ENCODE measurements around the gene SNHG17. TPM values are rescaled to one million over a fixed set of nuclear protein-coding genes. Genes with fewer than 3 reads are reported as not detected.
A peak's percentile ranks its signal among the peaks of the same experiment; 100 is the strongest.

SNHG17 gene
- total RNA-seq, 1 experiment from 2014 or later: 41.5 TPM

GRCh38 chr20:38454556-38455473 lies 19.7 kb upstream of the SNHG17 start:
- Histone ChIP-seq H3K9me2 (ENCODE audit: insufficient read depth) (no peaks in the 10 kb centered on the region), H3K4me3 (no peak overlapping the region), H3F3A (ENCODE audit: insufficient read depth, low read depth) (peaks cover 11% of the 10 kb centered on the region), H4K20me1 (ENCODE audit: insufficient read depth) (no peaks in the 10 kb centered on the region), H3K27me3 (ENCODE audit: insufficient read depth, low read depth) (no peaks in the 10 kb centered on the region), H3K4me1 (replicated peaks; ENCODE audit: insufficient read depth) (peaks cover 5% of the 10 kb centered on the region), H3K4me2 (no peak overlapping the region), H3K27ac (no peak overlapping the region), H2AFZ (no peak overlapping the region), H3K36me3 (ENCODE audit: low read depth) (no peaks in the 10 kb centered on the region), H3K79me2 (ENCODE audit: low read depth) (no peaks in the 10 kb centered on the region), H3K9me3 (ENCODE audit: insufficient read depth, low read depth) (no peaks in the 10 kb centered on the region)
- intact Hi-C loops (cut with micrococcal nuclease; ENCODE audit: unreplicated experiment): no loop called here
- BruUV-seq (replicated peaks): no TSS peak
- DNase-seq: no peak
- ChIA-PET CTCF (interaction anchor here (0.9 kb wide), 1 partner anchor 20 kb away, joined by 3 read pairs; the partner anchor contains the start of gene SNHG17), POLR2A (ENCODE audit: unreplicated experiment) (interaction anchor here (0.7 kb wide), 1 partner anchor 19 kb away, joined by 4 read pairs; the partner anchor contains the start of gene SNHG17)
- TF ChIP-seq CTCF (conservative IDR thresholded peaks at IDR 0.05) (no peak), EZH2 (IDR thresholded peaks at IDR 0.05; ENCODE audit: low read depth) (no peak)

GRCh38 chr20:38453941-38454340 lies 18.8 kb upstream of the SNHG17 start:
- Histone ChIP-seq H3K9me3 (ENCODE audit: insufficient read depth, low read depth) (no peaks in the 10 kb centered on the region), H3K4me1 (replicated peaks; ENCODE audit: insufficient read depth) (no peaks in the 10 kb centered on the region), H3K27ac (no peak overlapping the region), H3K36me3 (ENCODE audit: low read depth) (no peaks in the 10 kb centered on the region; the same call in 1 of the 2 replicates), H3K9me2 (ENCODE audit: insufficient read depth) (no peaks in the 10 kb centered on the region), H3K4me3 (no peak overlapping the region), H3K79me2 (ENCODE audit: low read depth) (no peaks in the 10 kb centered on the region), H3K4me2 (no peak overlapping the region), H4K20me1 (ENCODE audit: insufficient read depth) (no peaks in the 10 kb centered on the region), H3F3A (ENCODE audit: insufficient read depth, low read depth) (peaks cover 8% of the 10 kb centered on the region), H2AFZ (no peak overlapping the region), H3K27me3 (ENCODE audit: insufficient read depth, low read depth) (no peaks in the 10 kb centered on the region)
- TF ChIP-seq CTCF (conservative IDR thresholded peaks at IDR 0.05) (no peak), EZH2 (IDR thresholded peaks at IDR 0.05; ENCODE audit: low read depth) (no peak)
- ChIA-PET POLR2A (ENCODE audit: unreplicated experiment) (interaction anchor here (0.7 kb wide), 1 partner anchor 19 kb away, joined by 4 read pairs; the partner anchor contains the start of gene SNHG17), CTCF (interaction anchor here (0.9 kb wide), 1 partner anchor 19 kb away, joined by 3 read pairs; the partner anchor contains the start of gene SNHG17)
- no peak for DNase-seq
- intact Hi-C loops (cut with micrococcal nuclease; ENCODE audit: unreplicated experiment): no loop called here
- BruUV-seq (replicated peaks): no TSS peak

GRCh38 chr20:38452880-38453624 lies 17.9 kb upstream of the SNHG17 start:
- Histone ChIP-seq H3K27me3 (ENCODE audit: insufficient read depth, low read depth) (no peaks in the 10 kb centered on the region), H4K20me1 (ENCODE audit: insufficient read depth) (no peaks in the 10 kb centered on the region), H3K27ac (no peak overlapping the region), H3K79me2 (ENCODE audit: low read depth) (no peaks in the 10 kb centered on the region), H3K4me3 (no peak overlapping the region), H3K9me2 (ENCODE audit: insufficient read depth) (no peaks in the 10 kb centered on the region), H3F3A (ENCODE audit: insufficient read depth, low read depth) (peaks cover 8% of the 10 kb centered on the region), H3K9me3 (ENCODE audit: insufficient read depth, low read depth) (no peaks in the 10 kb centered on the region), H3K4me2 (no peak overlapping the region), H2AFZ (no peak overlapping the region), H3K36me3 (ENCODE audit: low read depth) (no peaks in the 10 kb centered on the region; the same call in 1 of the 2 replicates), H3K4me1 (replicated peaks; ENCODE audit: insufficient read depth) (no peaks in the 10 kb centered on the region)
- ChIA-PET CTCF (no interaction called here), POLR2A (ENCODE audit: unreplicated experiment) (interaction anchor here (0.6 kb wide), 2 partner anchors 19 to 142 kb away, joined by 4 to 6 read pairs; no protein-coding TSS in a partner anchor)
- BruUV-seq (replicated peaks): no TSS peak
- TF ChIP-seq CTCF (conservative IDR thresholded peaks at IDR 0.05) (no peak), EZH2 (IDR thresholded peaks at IDR 0.05; ENCODE audit: low read depth) (no peak)
- peak in 1 of 2 experiments; percentile 14 for DNase-seq
- intact Hi-C loops (cut with micrococcal nuclease; ENCODE audit: unreplicated experiment): no loop called here

Data from PC-9 (cell line).